Endothelial cell of umbilical vein (primary cell): ENCODE measurements around the gene PML. TPM values are rescaled to one million over a fixed set of nuclear protein-coding genes. Genes with fewer than 3 reads are reported as not detected.
"Not testable (repeated sequence)": the region's sequence is repeated elsewhere in the genome, so short reads cannot be mapped to it uniquely, and the experiment has no call there.

Experiments used
- BruUV-seq: library from RNA; stranded (reverse); fragments of 400-500 nt; replicated peaks from 2 replicates; lab custom pipeline; 2021; lab: Mats Ljungman, UMichigan
- CTCF ChIA-PET: fragments of 300-600, 350-600 bp; sonication (Branson Sonifier 250); formaldehyde crosslinking; loops from one replicate; lab custom pipeline; 2021; ENCODE audit warnings: antibody characterized with exemption, inconsistent platforms; lab: Charles Lee
- POLR2A ChIA-PET: fragments of 300-600, 350-600 bp; sonication (Branson Sonifier 250); formaldehyde crosslinking; loops from one replicate; lab custom pipeline; 2021; ENCODE audit warnings: antibody characterized with exemption, inconsistent platforms; lab: Charles Lee
- DNase-seq: peaks from one replicate; pipeline ENCODE4 v3.0.0-alpha.2; 2011; ENCODE audit warnings: low read depth, low spot score
- FAIRE-seq: peaks from 2 replicates; lab custom pipeline; 2011; peaks lifted over from hg19 to GRCh38; lab: Jason Lieb, UNC
- H2AFZ ChIP-seq: 2 replicates; pipeline ENCODE4 v1.6.0; 2012; ENCODE audit warnings: low read depth, low read length, control low read depth, inconsistent platforms
- H3K27ac ChIP-seq: 2 replicates; pipeline ENCODE4 v1.5.1; 2011; ENCODE audit warnings: low read depth, mild to moderate bottlenecking, control low read depth, low read length, moderate library complexity; ENCODE audit not compliant: insufficient read depth
- H3K27me3 ChIP-seq, 2 experiments: 2 replicates each; pipeline versions ENCODE4 v1.6.0 to v1.6.1; 2011; ENCODE audit warnings: low read length in 2 of 2, mixed read lengths in 1 of 2; ENCODE audit not compliant: control insufficient read depth in 2 of 2, insufficient read depth in 2 of 2
- H3K36me3 ChIP-seq, 2 experiments: 2 replicates in 1 of 2; 3 replicates in 1 of 2; pipeline ENCODE4 v1.5.1; 2011; ENCODE audit warnings: low read length in 2 of 2, mild to moderate bottlenecking in 1 of 2, moderate library complexity in 1 of 2; ENCODE audit not compliant: control insufficient read depth in 2 of 2, insufficient read depth in 2 of 2; ENCODE audit errors: extremely low read depth in 1 of 2
- H3K4me1 ChIP-seq: 3 replicates; pipeline ENCODE4 v1.5.1; 2011; ENCODE audit warnings: mild to moderate bottlenecking, low read length; ENCODE audit not compliant: control insufficient read depth, insufficient read depth; ENCODE audit errors: extremely low read depth
- H3K4me2 ChIP-seq: 2 replicates; pipeline ENCODE4 v1.6.1; 2011; ENCODE audit warnings: low read length, control low read depth, mixed read lengths; ENCODE audit not compliant: insufficient read depth
- H3K4me3 ChIP-seq, 3 experiments: fragments of 200-600 bp in 1 of 3; sonication (generic), shearing (Covaris generic) in 1 of 3; replicated peaks in 1 of 3; 2 replicates each; pipeline ENCODE4 v1.5.1; 2011 to 2016; ENCODE audit warnings: control low read depth in 3 of 3, low read length in 3 of 3, mild to moderate bottlenecking in 2 of 3, inconsistent platforms in 1 of 3, low read depth in 1 of 3, moderate library complexity in 1 of 3; ENCODE audit not compliant: insufficient read depth in 1 of 3
- H3K79me2 ChIP-seq: 2 replicates; pipeline ENCODE4 v1.6.0; 2012; ENCODE audit warnings: low read length, inconsistent platforms; ENCODE audit not compliant: control insufficient read depth, insufficient read depth
- H3K9ac ChIP-seq: replicated peaks from 2 replicates; pipeline ENCODE3; 2011; ENCODE audit warnings: low read length, control low read depth; ENCODE audit not compliant: insufficient read depth; ENCODE audit errors: extremely low read depth
- H3K9me1 ChIP-seq: replicated peaks from 3 replicates; pipeline ENCODE4 v1.6.0; 2011; ENCODE audit warnings: mild to moderate bottlenecking, low read length; ENCODE audit not compliant: control insufficient read depth, insufficient read depth; ENCODE audit errors: extremely low read depth
- H3K9me3 ChIP-seq: replicated peaks from 2 replicates; pipeline ENCODE4 v1.5.1; 2012; ENCODE audit warnings: low read length, inconsistent platforms; ENCODE audit not compliant: control insufficient read depth, insufficient read depth
- H4K20me1 ChIP-seq: replicated peaks from 2 replicates; pipeline ENCODE3; 2011; ENCODE audit warnings: mild to moderate bottlenecking, low read length; ENCODE audit not compliant: control insufficient read depth, insufficient read depth; ENCODE audit errors: extremely low read depth
- CTCF ChIP-seq, 2 donors: IDR thresholded peaks; 1 replicate in 1 of 2; 2 replicates in 1 of 2; pipeline ENCODE4 v1.5.1; 2011; ENCODE audit warnings: low read length in 2 of 2, mild to moderate bottlenecking in 2 of 2, moderate library complexity in 2 of 2, control low read depth in 1 of 2, inconsistent platforms in 1 of 2, low read depth in 1 of 2; ENCODE audit not compliant: insufficient read depth in 1 of 2; ENCODE audit errors: extremely low read depth in 1 of 2
- FOS ChIP-seq: IDR thresholded peaks from 2 replicates; pipeline ENCODE4 v1.6.1; 2011; ENCODE audit warnings: mild to moderate bottlenecking, low read length, moderate library complexity, borderline replicate concordance; ENCODE audit not compliant: insufficient read depth
- GATA2 ChIP-seq: IDR thresholded peaks from 2 replicates; pipeline ENCODE4 v1.7.0; 2011; ENCODE audit warnings: low read depth, mild to moderate bottlenecking, moderate library complexity, mixed read lengths, low read length; ENCODE audit not compliant: insufficient read length, insufficient read depth
- dilution Hi-C: fragments of 300-500 bp; cut with MboI; formaldehyde crosslinking; loops from one replicate; pipeline ENCODE4 v1.15.0; 2019; ENCODE audit warnings: low sequenced_read_pairs; ENCODE audit not compliant: extremely low pct_ligation_motif_present
- intact Hi-C: fragments of 100-400 bp; cut with micrococcal nuclease; formaldehyde crosslinking; loops from one replicate; pipeline ENCODE4 v1.10.0; 2022
- polyA plus RNA-seq, 4 experiments: library from polyadenylated mRNA; depleted of rRNA in 3 of 4; stranded (reverse) in 3 of 4; unstranded in 1 of 4; fragments of >200 nt; gene quantifications; 2 replicates each; pipeline versions ENCODE4 v1.2.1 to v1.2.3, GENCODE V29; 2011 to 2012; ENCODE audit warnings: missing spikeins in 1 of 4
- total RNA-seq: library from RNA; stranded (reverse); gene quantifications from 2 replicates; pipeline ENCODE4 v1.2.3, GENCODE V29; 2021

The PML gene
- total and polyA plus RNA-seq, 2 donors (not counting 3 experiments of a cell fraction or from before 2014, with no cell fraction given) = 30.4 to 79.6 TPM

DNA sequence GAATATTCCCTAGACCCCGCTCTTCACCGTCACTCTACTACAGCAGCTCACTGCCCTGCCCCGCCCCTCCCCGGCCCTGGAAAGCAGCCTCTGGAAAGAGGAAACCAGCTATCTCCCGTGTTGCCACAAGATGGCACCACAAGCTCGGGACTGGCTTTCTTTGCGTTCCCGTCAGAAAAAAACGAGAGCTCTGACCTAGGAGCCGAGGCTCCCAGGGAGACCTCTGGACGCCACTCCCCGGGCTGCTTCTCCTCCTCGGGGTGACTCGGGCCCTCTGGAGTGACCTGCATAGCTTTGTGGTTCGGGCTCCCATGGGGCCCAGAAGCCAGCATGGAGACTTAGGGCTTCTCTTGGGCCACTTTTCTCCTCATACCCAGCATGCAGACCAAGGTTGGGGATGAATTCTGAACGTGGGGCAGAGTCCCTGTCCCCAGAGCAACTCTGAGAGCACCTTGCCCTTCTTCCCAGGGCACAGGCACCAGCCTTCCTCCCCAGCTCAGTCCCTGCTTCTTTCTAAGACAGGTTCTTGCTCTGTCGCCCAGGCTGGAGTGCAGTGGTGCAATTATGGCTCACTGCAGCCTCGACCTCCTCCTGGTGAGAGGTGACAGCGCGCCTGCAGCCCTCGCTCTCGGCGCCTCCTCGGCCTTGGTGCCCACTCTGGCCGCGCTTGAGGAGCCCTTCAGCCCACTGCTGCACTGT, 21.4 kb upstream of the PML start:
- peak overlapping the region; percentile 79 for H2AFZ ChIP-seq
- H3K27ac ChIP-seq = no peak overlapping the region
- H3K4me1 ChIP-seq = peaks cover 15% of the 10 kb centered on the region
- DNase-seq (peak; percentile 81), FAIRE-seq (peak; percentile 95)
- H4K20me1 ChIP-seq = no peaks in the 10 kb centered on the region
- ChIA-PET POLR2A (interaction anchor here (1.7 kb wide), 1 partner anchor 64 kb away, joined by 9 read pairs; no protein-coding TSS in a partner anchor), CTCF (interaction anchor here (0.6 to 13.1 kb wide), 53 partner anchors 9 to 1302 kb away, joined by 3 to 651 read pairs (median 6); partner anchors contain the start of genes ISLR2, PML and TBC1D21)
- no peak for TF ChIP-seq GATA2
- TF ChIP-seq CTCF (IDR thresholded peaks at IDR 0.05; ENCODE audit: extremely low read depth in 1 of 2, insufficient read depth in 1 of 2, low read depth in 1 of 2, low read length in 2 of 2) = peak; percentile 86 to 89
- no peak for TF ChIP-seq FOS
- no peaks in the 10 kb centered on the region for H3K27me3 ChIP-seq
- no peaks in the 10 kb centered on the region for H3K9me3 ChIP-seq
- intact Hi-C loops = loop anchor here (1.0 to 5.0 kb wide), 4 partner anchors 64 to 350 kb away; partner anchors contain the start of gene ISLR2
- H3K9me1 ChIP-seq = no peaks in the 10 kb centered on the region
- no peaks in the 10 kb centered on the region for H3K36me3 ChIP-seq
- H3K9ac ChIP-seq = no peak overlapping the region
- no peak overlapping the region for H3K4me3 ChIP-seq
- BruUV-seq = no TSS peak
- peak overlapping the region; percentile 47 for H3K4me2 ChIP-seq
- H3K79me2 ChIP-seq = no peaks in the 10 kb centered on the region
- dilution Hi-C loops = no loop called here

- H3K4me2 ChIP-seq, H2AFZ ChIP-seq, H3K9ac ChIP-seq, H3K9me3 ChIP-seq, H3K79me2 ChIP-seq, FAIRE-seq, BruUV-seq, H4K20me1 ChIP-seq, dilution Hi-C loops, H3K4me3 ChIP-seq, H3K36me3 ChIP-seq, H3K27me3 ChIP-seq, H3K27ac ChIP-seq, DNase-seq, H3K9me1 ChIP-seq: not testable (repeated sequence)
- ChIA-PET CTCF (interaction anchor here (1.2 to 13.1 kb wide), 20 partner anchors 9 to 348 kb away, joined by 4 to 651 read pairs (median 20); partner anchors contain the start of gene PML), POLR2A (interaction anchor here (1.7 kb wide), 1 partner anchor 63 kb away, joined by 9 read pairs; no protein-coding TSS in a partner anchor)
- intact Hi-C loops = loop anchor here (1.0 to 5.0 kb wide), 4 partner anchors 64 to 349 kb away; partner anchors contain the start of gene ISLR2
- H3K4me1 ChIP-seq = peaks cover 12% of the 10 kb centered on the region
These were observed 20.8 kb upstream of the PML start for GRCh38 chr15:73973683-73974200.

DNA sequence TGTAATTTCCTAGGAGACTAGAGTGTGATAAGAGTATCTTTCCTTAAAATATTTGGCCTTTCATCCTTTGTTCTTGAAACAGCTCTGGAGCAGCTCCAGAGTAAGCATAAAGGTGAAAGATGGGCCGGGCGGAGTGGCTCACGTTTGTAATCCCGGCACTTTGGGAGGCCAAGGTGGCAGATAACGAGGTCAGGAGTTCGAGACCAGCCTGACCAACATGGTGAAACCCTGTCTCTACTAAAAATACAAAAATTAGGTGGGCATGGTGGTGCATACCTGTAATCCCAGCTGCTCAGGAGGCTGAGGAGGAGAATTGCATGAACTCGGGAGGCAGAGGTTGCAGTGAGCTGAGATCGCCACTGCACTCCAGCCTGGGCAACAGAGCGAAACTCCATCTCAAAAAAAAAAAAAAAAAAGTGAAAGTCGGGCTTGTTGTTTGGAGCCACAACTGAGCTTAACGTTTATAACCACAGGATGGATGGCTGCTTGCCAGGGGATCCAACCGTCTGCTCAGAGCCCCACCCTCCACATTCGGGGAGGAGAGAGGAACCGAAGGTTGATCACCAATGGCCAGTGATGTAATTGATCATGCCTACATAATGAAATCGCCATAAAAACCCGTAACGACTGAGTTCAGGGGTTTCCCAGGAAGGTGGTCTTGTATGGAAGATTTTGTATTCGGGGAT, 18.9 kb upstream of the PML start:
- H3K4me1 ChIP-seq, H3K27ac ChIP-seq, H2AFZ ChIP-seq, H3K4me2 ChIP-seq, H3K9me1 ChIP-seq, BruUV-seq, H3K36me3 ChIP-seq, H3K27me3 ChIP-seq, H3K9ac ChIP-seq, H3K4me3 ChIP-seq, H4K20me1 ChIP-seq, DNase-seq, intact Hi-C loops, FAIRE-seq, H3K9me3 ChIP-seq, H3K79me2 ChIP-seq, dilution Hi-C loops: not testable (repeated sequence)
- CTCF ChIA-PET = interaction anchor here (0.9 to 13.1 kb wide), 8 partner anchors 9 to 344 kb away, joined by 3 to 651 read pairs (median 4); no protein-coding TSS in a partner anchor
- POLR2A ChIA-PET = interaction anchor here (0.6 kb wide), 1 partner anchor 19 kb away, joined by 3 read pairs; the partner anchor contains the start of gene PML
